Measurements from ENCODE around the gene PRKCZ. TPM values are rescaled to one million over a fixed set of nuclear protein-coding genes. Genes with fewer than 3 reads are reported as not detected.

Gene PRKCZ
- total RNA-seq, 1 donor from 2014 or later, result 33.4 TPM

DNA sequence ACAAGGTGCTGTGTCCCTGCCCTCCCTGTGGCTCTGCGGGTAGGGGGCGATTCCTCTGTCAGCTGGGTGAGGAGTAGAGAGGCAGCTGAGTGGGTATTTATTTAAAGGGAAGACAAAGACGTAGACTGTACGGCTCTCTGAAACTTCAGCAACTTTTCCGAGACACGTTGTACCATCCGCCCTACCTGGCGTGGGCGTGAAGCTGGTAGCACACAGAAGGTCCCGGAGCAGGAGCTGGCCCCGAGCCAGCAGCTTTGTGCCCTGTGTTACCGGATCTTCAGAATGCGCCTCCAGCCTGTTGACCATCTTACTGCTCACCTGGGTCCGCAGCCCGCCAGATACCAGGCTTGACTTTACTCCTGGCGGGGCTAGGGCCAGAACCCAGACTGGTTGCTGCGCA lies 34.9 kb downstream of the PRKCZ start:
- no peak for DNase-seq (ENCODE audit: low spot score)
- H3K27ac Mint-ChIP-seq, result no peak overlapping the region
- Histone ChIP-seq H3K4me1 (peaks cover 12% of the 10 kb centered on the region), H3K27ac (no peak overlapping the region), H3K9ac (no peak overlapping the region), H3F3A (ENCODE audit: low read depth) (no peaks in the 10 kb centered on the region), H3K79me2 (ENCODE audit: low read depth) (no peaks in the 10 kb centered on the region), H2AFZ (replicated peaks) (no peak overlapping the region), H3K27me3 (no peaks in the 10 kb centered on the region), H3K36me3 (no peaks in the 10 kb centered on the region), H3K9me3 (ENCODE audit: low read depth) (no peaks in the 10 kb centered on the region), H3K4me2 (no peak overlapping the region), H4K20me1 (ENCODE audit: low read depth) (peaks cover 28% of the 10 kb centered on the region), H3K4me3 (no peak overlapping the region)
- H3K4me1 Mint-ChIP-seq, result peaks cover 31% of the 10 kb centered on the region
- H3K36me3 Mint-ChIP-seq, result peaks cover 4% of the 10 kb centered on the region
- H3K9me3 Mint-ChIP-seq, result peaks cover 18% of the 10 kb centered on the region
- no peak overlapping the region for H3K4me3 Mint-ChIP-seq
- H3K27me3 Mint-ChIP-seq (ENCODE audit: insufficient read depth, low read depth), result peaks cover 8% of the 10 kb centered on the region
- TF ChIP-seq, protein P1, sequence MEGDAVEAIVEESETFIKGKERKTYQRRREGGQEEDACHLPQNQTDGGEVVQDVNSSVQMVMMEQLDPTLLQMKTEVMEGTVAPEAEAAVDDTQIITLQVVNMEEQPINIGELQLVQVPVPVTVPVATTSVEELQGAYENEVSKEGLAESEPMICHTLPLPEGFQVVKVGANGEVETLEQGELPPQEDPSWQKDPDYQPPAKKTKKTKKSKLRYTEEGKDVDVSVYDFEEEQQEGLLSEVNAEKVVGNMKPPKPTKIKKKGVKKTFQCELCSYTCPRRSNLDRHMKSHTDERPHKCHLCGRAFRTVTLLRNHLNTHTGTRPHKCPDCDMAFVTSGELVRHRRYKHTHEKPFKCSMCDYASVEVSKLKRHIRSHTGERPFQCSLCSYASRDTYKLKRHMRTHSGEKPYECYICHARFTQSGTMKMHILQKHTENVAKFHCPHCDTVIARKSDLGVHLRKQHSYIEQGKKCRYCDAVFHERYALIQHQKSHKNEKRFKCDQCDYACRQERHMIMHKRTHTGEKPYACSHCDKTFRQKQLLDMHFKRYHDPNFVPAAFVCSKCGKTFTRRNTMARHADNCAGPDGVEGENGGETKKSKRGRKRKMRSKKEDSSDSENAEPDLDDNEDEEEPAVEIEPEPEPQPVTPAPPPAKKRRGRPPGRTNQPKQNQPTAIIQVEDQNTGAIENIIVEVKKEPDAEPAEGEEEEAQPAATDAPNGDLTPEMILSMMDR (IDR thresholded peaks at IDR 0.05), result no peak
- TF ChIP-seq EZH2 (IDR thresholded peaks at IDR 0.05), result no peak
- no peak for TF ChIP-seq EZH2phosphoT487 (IDR thresholded peaks at IDR 0.05)

DNA sequence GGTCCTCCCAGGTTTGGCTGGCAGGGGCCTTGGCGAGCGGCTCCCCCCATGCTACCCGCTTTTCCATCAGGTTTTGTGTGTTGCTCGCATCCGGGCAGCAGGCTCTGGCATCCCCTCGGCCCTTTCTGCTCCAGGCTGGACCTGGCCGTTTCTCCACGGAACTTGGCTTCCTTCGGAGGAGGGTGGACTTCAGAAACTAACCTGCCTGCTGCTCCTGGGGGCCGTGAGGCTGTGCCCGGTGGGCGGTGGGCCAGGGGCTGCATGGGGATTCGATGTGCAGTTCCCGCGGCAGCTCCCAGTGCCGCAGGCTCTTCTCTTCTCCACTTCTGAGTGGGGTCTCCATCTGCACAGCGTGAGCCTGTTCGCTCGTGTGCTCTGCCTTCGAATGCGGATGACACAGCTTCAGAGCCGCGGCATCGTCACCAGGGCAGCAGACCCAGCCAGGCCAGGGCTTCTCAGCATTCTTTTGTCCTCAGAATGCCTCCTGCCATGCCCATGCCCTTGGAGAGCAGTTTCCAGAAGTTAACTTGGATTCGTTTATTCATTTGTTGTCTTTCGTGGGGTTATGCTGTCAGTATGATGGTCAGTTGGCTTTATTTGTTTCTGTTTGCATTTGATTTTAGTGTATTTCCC lies 36.4 kb downstream of the PRKCZ start:
- peaks cover 42% of the 10 kb centered on the region for H4K20me1 ChIP-seq (ENCODE audit: low read depth)
- peak overlapping the region; percentile 92 for H3K27ac Mint-ChIP-seq
- no peaks in the 10 kb centered on the region for H3K27me3 ChIP-seq
- no peak overlapping the region for H3K4me2 ChIP-seq
- H3K27ac ChIP-seq, result no peak overlapping the region
- H3K4me3 ChIP-seq, result no peak overlapping the region
- no peaks in the 10 kb centered on the region for H3K9me3 ChIP-seq (ENCODE audit: low read depth)
- peaks cover 9% of the 10 kb centered on the region for H3K9me3 Mint-ChIP-seq
- H3K4me3 Mint-ChIP-seq, result peak overlapping the region; percentile 33
- no peaks in the 10 kb centered on the region for H3K36me3 ChIP-seq
- H3K4me1 ChIP-seq, result peaks cover 12% of the 10 kb centered on the region
- H3K9ac ChIP-seq, result no peak overlapping the region
- peaks cover 2% of the 10 kb centered on the region for H3F3A ChIP-seq (ENCODE audit: low read depth)
- TF ChIP-seq, protein P1 (IDR thresholded peaks at IDR 0.05), result no peak
- no peak for TF ChIP-seq EZH2phosphoT487 (IDR thresholded peaks at IDR 0.05)
- no peak for TF ChIP-seq EZH2 (IDR thresholded peaks at IDR 0.05)
- DNase-seq (ENCODE audit: low spot score), result no peak
- H3K36me3 Mint-ChIP-seq, result no peaks in the 10 kb centered on the region
- no peak overlapping the region for H2AFZ ChIP-seq (replicated peaks)
- peaks cover 4% of the 10 kb centered on the region for H3K27me3 Mint-ChIP-seq (ENCODE audit: insufficient read depth, low read depth)
- peaks cover 36% of the 10 kb centered on the region for H3K4me1 Mint-ChIP-seq
- no peaks in the 10 kb centered on the region for H3K79me2 ChIP-seq (ENCODE audit: low read depth)

DNA sequence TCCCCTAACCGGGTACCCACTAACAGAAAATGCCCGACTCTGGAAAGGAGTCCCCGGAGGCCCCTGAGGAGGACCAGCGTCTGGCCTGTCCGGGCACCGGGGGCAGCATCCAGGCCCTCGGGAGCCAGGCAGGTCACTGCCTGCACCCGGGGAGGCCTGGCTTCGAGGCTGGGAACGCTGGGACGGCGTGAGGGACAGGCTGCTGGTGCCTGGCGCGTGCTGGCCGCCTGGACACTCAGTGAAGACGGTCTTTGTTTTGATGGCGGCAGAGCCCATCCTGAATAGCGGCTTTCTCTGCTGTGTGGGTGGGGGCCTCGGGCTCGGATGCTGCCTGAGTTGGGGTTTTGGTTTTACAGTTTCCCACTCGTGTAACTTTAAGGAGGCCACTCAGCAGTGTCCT lies 37.6 kb downstream of the PRKCZ start:
- Histone ChIP-seq H3F3A (ENCODE audit: low read depth) (peaks cover 11% of the 10 kb centered on the region), H3K4me3 (no peak overlapping the region), H3K27me3 (no peaks in the 10 kb centered on the region), H3K9ac (no peak overlapping the region), H3K4me2 (no peak overlapping the region), H4K20me1 (ENCODE audit: low read depth) (peaks cover 54% of the 10 kb centered on the region), H3K4me1 (peaks cover 22% of the 10 kb centered on the region), H3K27ac (no peak overlapping the region), H3K36me3 (no peaks in the 10 kb centered on the region), H3K9me3 (ENCODE audit: low read depth) (no peaks in the 10 kb centered on the region), H3K79me2 (ENCODE audit: low read depth) (no peaks in the 10 kb centered on the region), H2AFZ (replicated peaks) (no peak overlapping the region)
- no peaks in the 10 kb centered on the region for H3K36me3 Mint-ChIP-seq
- H3K27me3 Mint-ChIP-seq (ENCODE audit: insufficient read depth, low read depth), result peaks cover 2% of the 10 kb centered on the region
- TF ChIP-seq EZH2phosphoT487 (IDR thresholded peaks at IDR 0.05) (no peak), EZH2 (IDR thresholded peaks at IDR 0.05) (no peak)
- TF ChIP-seq, protein P1 (IDR thresholded peaks at IDR 0.05), result no peak
- H3K9me3 Mint-ChIP-seq, result peaks cover 2% of the 10 kb centered on the region
- H3K4me3 Mint-ChIP-seq, result no peak overlapping the region
- no peak for DNase-seq (ENCODE audit: low spot score)
- H3K27ac Mint-ChIP-seq, result no peak overlapping the region
- peaks cover 43% of the 10 kb centered on the region for H3K4me1 Mint-ChIP-seq

Measured in neural progenitor cell (in vitro differentiated cells).